PFSK-1 (cell line): Measurements from ENCODE around the gene GSPT2.

Source experiments
- FOXP2 ChIP-seq: optimal IDR thresholded peaks from 2 replicates; pipeline ENCODE3; 2011; ENCODE audit warnings: borderline replicate concordance, control low read depth, inconsistent platforms; ENCODE audit not compliant: insufficient read depth; ENCODE audit errors: extremely low read length, extremely low read depth
- POLR2AphosphoS5 ChIP-seq: IDR thresholded peaks from 2 replicates; pipeline ENCODE4 v1.6.1; 2012; ENCODE audit warnings: low read depth, mild to moderate bottlenecking, control low read depth, low read length, moderate library complexity
- SIN3A ChIP-seq: IDR thresholded peaks from 2 replicates; pipeline ENCODE4 v1.6.1; 2012; ENCODE audit warnings: mild to moderate bottlenecking, low read length, moderate library complexity, borderline replicate concordance; ENCODE audit not compliant: insufficient read depth
- TAF1 ChIP-seq: IDR thresholded peaks from 2 replicates; pipeline ENCODE4 v1.6.1; 2012; ENCODE audit warnings: low read length, control low read depth, borderline replicate concordance; ENCODE audit not compliant: insufficient read depth
- TF ChIP-seq, protein P1 (sequence below), 2 experiments: IDR thresholded peaks; 2 replicates each; pipeline versions ENCODE4 v1.6.1 to v1.8.0; 2011 to 2012; ENCODE audit warnings: low read depth in 2 of 2, low read length in 2 of 2, control low read depth in 1 of 2, inconsistent platforms in 1 of 2, mild to moderate bottlenecking in 1 of 2, moderate library complexity in 1 of 2; ENCODE audit not compliant: insufficient read depth in 1 of 2

The GSPT2 gene

GRCh38 chrX:51742586-51742985, 656 bp upstream of the GSPT2 start:
- TF ChIP-seq POLR2AphosphoS5 = no peak
- no peak for TF ChIP-seq FOXP2
- no peak for TF ChIP-seq TAF1
- TF ChIP-seq, protein P1, sequence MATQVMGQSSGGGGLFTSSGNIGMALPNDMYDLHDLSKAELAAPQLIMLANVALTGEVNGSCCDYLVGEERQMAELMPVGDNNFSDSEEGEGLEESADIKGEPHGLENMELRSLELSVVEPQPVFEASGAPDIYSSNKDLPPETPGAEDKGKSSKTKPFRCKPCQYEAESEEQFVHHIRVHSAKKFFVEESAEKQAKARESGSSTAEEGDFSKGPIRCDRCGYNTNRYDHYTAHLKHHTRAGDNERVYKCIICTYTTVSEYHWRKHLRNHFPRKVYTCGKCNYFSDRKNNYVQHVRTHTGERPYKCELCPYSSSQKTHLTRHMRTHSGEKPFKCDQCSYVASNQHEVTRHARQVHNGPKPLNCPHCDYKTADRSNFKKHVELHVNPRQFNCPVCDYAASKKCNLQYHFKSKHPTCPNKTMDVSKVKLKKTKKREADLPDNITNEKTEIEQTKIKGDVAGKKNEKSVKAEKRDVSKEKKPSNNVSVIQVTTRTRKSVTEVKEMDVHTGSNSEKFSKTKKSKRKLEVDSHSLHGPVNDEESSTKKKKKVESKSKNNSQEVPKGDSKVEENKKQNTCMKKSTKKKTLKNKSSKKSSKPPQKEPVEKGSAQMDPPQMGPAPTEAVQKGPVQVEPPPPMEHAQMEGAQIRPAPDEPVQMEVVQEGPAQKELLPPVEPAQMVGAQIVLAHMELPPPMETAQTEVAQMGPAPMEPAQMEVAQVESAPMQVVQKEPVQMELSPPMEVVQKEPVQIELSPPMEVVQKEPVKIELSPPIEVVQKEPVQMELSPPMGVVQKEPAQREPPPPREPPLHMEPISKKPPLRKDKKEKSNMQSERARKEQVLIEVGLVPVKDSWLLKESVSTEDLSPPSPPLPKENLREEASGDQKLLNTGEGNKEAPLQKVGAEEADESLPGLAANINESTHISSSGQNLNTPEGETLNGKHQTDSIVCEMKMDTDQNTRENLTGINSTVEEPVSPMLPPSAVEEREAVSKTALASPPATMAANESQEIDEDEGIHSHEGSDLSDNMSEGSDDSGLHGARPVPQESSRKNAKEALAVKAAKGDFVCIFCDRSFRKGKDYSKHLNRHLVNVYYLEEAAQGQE (IDR thresholded peaks at IDR 0.05; ENCODE audit: insufficient read depth in 1 of 2, low read depth in 2 of 2, low read length in 2 of 2) = no peak
- no peak for TF ChIP-seq SIN3A

DNA sequence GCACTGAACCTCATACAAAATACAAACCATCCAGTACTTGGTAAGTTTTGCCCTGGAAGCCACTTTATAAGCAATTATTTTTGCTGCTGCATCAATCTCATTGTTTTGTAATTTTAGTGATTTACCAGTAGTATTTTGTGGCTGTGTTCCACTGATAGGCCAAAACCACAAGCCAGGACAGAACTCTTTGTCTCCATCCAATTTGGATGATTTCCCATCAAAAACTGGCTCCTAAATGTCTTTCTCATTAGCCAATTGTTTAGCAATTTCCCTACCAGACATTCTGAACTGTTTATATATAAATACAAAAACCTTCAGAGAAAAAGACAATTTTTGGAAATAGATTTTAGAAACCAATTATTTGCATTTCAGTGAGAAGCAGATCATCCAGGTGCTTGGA, 4.4 kb downstream of the GSPT2 start:
- no peak for TF ChIP-seq POLR2AphosphoS5
- TF ChIP-seq, protein P1 (IDR thresholded peaks at IDR 0.05; ENCODE audit: insufficient read depth in 1 of 2, low read depth in 2 of 2, low read length in 2 of 2) = no peak

DNA sequence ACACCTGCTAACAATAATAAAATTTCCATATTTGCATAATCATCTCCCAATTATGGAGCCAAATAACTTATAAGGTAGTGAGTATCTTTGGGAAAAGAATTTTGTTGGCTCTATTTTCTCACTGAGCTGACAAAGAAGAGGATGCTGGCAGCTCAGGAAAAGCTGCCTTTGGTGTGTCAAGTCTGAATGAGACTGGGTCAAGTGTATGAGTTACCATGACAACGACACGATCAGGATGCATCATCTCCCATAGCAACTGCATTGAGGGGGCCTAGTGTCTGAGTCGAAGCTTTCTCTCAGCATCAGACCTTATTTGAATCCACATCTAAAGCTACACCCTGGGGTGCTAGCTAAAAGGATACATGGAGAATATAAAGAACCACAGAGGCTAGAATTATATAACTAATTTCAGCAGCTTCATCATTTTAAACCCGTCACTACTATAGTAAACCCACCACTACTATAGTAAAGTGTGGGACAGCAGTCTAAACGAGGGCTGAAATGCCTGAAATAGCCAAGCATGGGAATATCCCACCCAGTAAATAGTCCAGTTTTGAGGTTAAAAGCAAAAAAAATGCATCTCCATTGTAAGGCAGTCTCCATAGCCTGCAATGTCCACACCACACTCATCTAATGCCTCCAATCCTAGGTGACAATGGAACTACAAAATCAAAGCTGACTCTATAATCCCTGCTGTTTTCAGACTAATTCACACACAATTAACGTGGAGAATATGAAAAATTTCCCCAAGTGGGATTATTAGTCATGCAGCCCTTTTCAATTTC, 16.0 kb downstream of the GSPT2 start:
- TF ChIP-seq TAF1 (no peak), SIN3A (no peak)

GRCh38 chrX:51760657-51761056, 17.4 kb downstream of the GSPT2 start:
- TF ChIP-seq, protein P1 (IDR thresholded peaks at IDR 0.05; ENCODE audit: insufficient read depth in 1 of 2, low read depth in 2 of 2, low read length in 2 of 2) = no peak
- TF ChIP-seq SIN3A (no peak), TAF1 (no peak), FOXP2 (no peak), POLR2AphosphoS5 (no peak)

DNA sequence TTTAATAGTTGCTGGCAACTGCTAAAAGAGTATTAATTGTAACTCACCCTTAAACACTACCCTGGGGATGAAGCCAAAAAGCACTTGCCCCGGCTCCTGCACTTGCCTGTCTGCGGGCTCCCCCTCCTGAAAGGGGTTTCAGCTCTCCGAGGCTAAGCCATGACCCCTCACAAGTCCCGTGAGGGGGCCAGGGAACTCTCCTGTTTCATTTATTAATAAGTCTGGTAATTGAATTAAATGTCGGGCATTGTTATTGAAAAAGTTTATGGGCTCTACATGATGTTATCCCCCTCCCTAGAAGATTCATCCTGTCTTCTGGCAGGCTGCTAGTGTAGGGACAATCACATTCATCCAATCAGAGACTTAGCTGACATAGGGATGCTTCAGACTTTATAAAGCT, 23.3 kb downstream of the GSPT2 start:
- TF ChIP-seq SIN3A = no peak
- TF ChIP-seq, protein P1 (IDR thresholded peaks at IDR 0.05; ENCODE audit: insufficient read depth in 1 of 2, low read depth in 2 of 2, low read length in 2 of 2) = no peak
